Measurements from ENCODE around the gene GNPTG.

The GNPTG gene

GRCh38 chr16:1357906-1358566, 6.3 kb downstream of the GNPTG start:
- DNase-seq = no peak
- Histone ChIP-seq H3K9me3 (ENCODE audit: control insufficient read depth, low read length) (no peaks in the 10 kb centered on the region), H3K4me3 (ENCODE audit: insufficient read depth, low read depth, low read length, poor library complexity, severe bottlenecking) (no peak overlapping the region), H3K4me1 (ENCODE audit: control insufficient read depth, insufficient read depth, low read length, poor library complexity, severe bottlenecking) (no peaks in the 10 kb centered on the region), H3K27me3 (replicated peaks; ENCODE audit: control insufficient read depth, insufficient read depth, low read length, poor library complexity, severe bottlenecking) (no peaks in the 10 kb centered on the region), H3K27ac (ENCODE audit: insufficient read depth, low read length, poor library complexity, severe bottlenecking) (no peak overlapping the region), H3K36me3 (ENCODE audit: control insufficient read depth, insufficient read depth, low read length) (peaks cover 25% of the 10 kb centered on the region)

DNA sequence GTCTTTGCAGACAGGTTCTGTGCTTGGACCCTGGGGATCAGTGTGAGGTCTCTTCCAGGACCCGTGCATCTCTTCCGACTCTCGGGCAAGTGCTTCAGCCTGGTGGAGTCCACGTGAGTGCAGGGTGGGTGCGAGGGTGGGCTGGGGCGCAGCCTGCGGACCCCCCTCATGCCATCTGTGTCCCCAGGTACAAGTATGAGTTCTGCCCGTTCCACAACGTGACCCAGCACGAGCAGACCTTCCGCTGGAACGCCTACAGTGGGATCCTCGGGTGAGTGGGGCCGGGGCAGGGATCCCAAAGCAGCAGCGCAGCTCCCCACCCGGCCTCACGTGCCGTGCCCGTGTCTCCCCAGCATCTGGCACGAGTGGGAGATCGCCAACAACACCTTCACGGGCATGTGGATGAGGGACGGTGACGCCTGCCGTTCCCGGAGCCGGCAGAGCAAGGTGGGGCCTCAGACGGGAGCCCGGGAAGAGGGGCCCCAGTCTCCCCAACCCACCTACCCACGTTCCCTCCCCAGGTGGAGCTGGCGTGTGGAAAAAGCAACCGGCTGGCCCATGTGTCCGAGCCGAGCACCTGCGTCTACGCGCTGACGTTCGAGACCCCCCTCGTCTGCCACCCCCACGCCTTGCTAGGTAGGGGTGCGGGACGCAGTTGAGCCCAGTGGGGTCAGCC, 10.1 kb downstream of the GNPTG start:
- Histone ChIP-seq H3K27ac (ENCODE audit: insufficient read depth, low read length, poor library complexity, severe bottlenecking) (no peak overlapping the region), H3K4me1 (ENCODE audit: control insufficient read depth, insufficient read depth, low read length, poor library complexity, severe bottlenecking) (no peaks in the 10 kb centered on the region), H3K9me3 (ENCODE audit: control insufficient read depth, low read length) (no peaks in the 10 kb centered on the region), H3K27me3 (replicated peaks; ENCODE audit: control insufficient read depth, insufficient read depth, low read length, poor library complexity, severe bottlenecking) (no peaks in the 10 kb centered on the region), H3K4me3 (ENCODE audit: insufficient read depth, low read depth, low read length, poor library complexity, severe bottlenecking) (no peak overlapping the region), H3K36me3 (ENCODE audit: control insufficient read depth, insufficient read depth, low read length) (peaks cover 56% of the 10 kb centered on the region)
- no peak for DNase-seq

- no peak for DNase-seq
- Histone ChIP-seq H3K27ac (ENCODE audit: insufficient read depth, low read length, poor library complexity, severe bottlenecking) (no peak overlapping the region), H3K9me3 (ENCODE audit: control insufficient read depth, low read length) (no peaks in the 10 kb centered on the region), H3K27me3 (replicated peaks; ENCODE audit: control insufficient read depth, insufficient read depth, low read length, poor library complexity, severe bottlenecking) (no peaks in the 10 kb centered on the region), H3K36me3 (ENCODE audit: control insufficient read depth, insufficient read depth, low read length) (peaks cover 62% of the 10 kb centered on the region), H3K4me1 (ENCODE audit: control insufficient read depth, insufficient read depth, low read length, poor library complexity, severe bottlenecking) (no peaks in the 10 kb centered on the region), H3K4me3 (ENCODE audit: insufficient read depth, low read depth, low read length, poor library complexity, severe bottlenecking) (no peak overlapping the region)
Observed at GRCh38 chr16:1362807-1363206, 11.1 kb downstream of the GNPTG start.

DNA sequence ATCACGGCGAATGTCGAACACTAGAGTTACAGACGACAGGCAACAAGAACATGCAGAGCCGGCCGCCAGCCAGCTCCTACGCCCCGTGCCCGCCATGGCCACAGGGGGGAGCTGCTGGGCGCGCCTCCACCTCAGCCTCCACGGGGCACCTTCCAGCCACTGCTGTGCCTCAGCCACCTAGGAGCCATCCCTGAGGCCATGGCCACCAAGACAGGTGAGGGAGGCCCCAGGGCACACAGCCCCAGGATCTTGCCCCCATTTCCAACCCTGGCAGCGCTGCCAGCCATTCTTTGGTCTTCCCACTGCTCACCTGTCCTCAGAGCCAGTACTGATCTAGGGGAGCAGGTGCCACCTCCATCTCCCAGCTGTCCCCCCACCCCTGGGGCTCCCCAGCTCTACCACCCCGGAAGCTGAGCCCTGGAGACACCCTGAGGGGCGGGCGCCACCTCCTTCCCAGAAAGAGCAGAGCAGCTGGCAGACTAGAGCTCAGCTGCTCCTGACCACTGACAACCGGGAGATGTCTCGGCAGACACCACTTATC, 11.8 kb downstream of the GNPTG start:
- no peak overlapping the region for H3K4me3 ChIP-seq (ENCODE audit: insufficient read depth, low read depth, low read length, poor library complexity, severe bottlenecking)
- H3K36me3 ChIP-seq (ENCODE audit: control insufficient read depth, insufficient read depth, low read length) = peaks cover 65% of the 10 kb centered on the region
- no peaks in the 10 kb centered on the region for H3K27me3 ChIP-seq (replicated peaks; ENCODE audit: control insufficient read depth, insufficient read depth, low read length, poor library complexity, severe bottlenecking)
- no peaks in the 10 kb centered on the region for H3K9me3 ChIP-seq (ENCODE audit: control insufficient read depth, low read length)
- DNase-seq = peak; percentile 38 to 53 (median 43)
- no peak overlapping the region for H3K27ac ChIP-seq (ENCODE audit: insufficient read depth, low read length, poor library complexity, severe bottlenecking)
- H3K4me1 ChIP-seq (ENCODE audit: control insufficient read depth, insufficient read depth, low read length, poor library complexity, severe bottlenecking) = no peaks in the 10 kb centered on the region

GRCh38 chr16:1364510-1364909, 12.8 kb downstream of the GNPTG start:
- H3K4me3 ChIP-seq (ENCODE audit: insufficient read depth, low read depth, low read length, poor library complexity, severe bottlenecking) = no peak overlapping the region
- no peak for DNase-seq

GRCh38 chr16:1366060-1366711, 14.5 kb downstream of the GNPTG start:
- Histone ChIP-seq H3K36me3 (ENCODE audit: control insufficient read depth, insufficient read depth, low read length) (peaks cover 60% of the 10 kb centered on the region), H3K27ac (ENCODE audit: insufficient read depth, low read length, poor library complexity, severe bottlenecking) (no peak overlapping the region), H3K4me3 (ENCODE audit: insufficient read depth, low read depth, low read length, poor library complexity, severe bottlenecking) (no peak overlapping the region)

More at GRCh38 chr16:1364510-1364909, 12.8 kb downstream of the GNPTG start:
- Histone ChIP-seq H3K27me3 (replicated peaks; ENCODE audit: control insufficient read depth, insufficient read depth, low read length, poor library complexity, severe bottlenecking) (no peaks in the 10 kb centered on the region), H3K27ac (ENCODE audit: insufficient read depth, low read length, poor library complexity, severe bottlenecking) (no peak overlapping the region), H3K9me3 (ENCODE audit: control insufficient read depth, low read length) (no peaks in the 10 kb centered on the region), H3K36me3 (ENCODE audit: control insufficient read depth, insufficient read depth, low read length) (peaks cover 60% of the 10 kb centered on the region), H3K4me1 (ENCODE audit: control insufficient read depth, insufficient read depth, low read length, poor library complexity, severe bottlenecking) (no peaks in the 10 kb centered on the region)

GRCh38 chr16:1366712-1367299, 15.1 kb downstream of the GNPTG start:
- H3K27me3 ChIP-seq (replicated peaks; ENCODE audit: control insufficient read depth, insufficient read depth, low read length, poor library complexity, severe bottlenecking) = no peaks in the 10 kb centered on the region
- no peak overlapping the region for H3K4me3 ChIP-seq (ENCODE audit: insufficient read depth, low read depth, low read length, poor library complexity, severe bottlenecking)
- no peaks in the 10 kb centered on the region for H3K9me3 ChIP-seq (ENCODE audit: control insufficient read depth, low read length)
- H3K36me3 ChIP-seq (ENCODE audit: control insufficient read depth, insufficient read depth, low read length) = peaks cover 61% of the 10 kb centered on the region
- no peak overlapping the region for H3K27ac ChIP-seq (ENCODE audit: insufficient read depth, low read length, poor library complexity, severe bottlenecking)
- H3K4me1 ChIP-seq (ENCODE audit: control insufficient read depth, insufficient read depth, low read length, poor library complexity, severe bottlenecking) = no peaks in the 10 kb centered on the region
- no peak for DNase-seq

More at GRCh38 chr16:1366060-1366711, 14.5 kb downstream of the GNPTG start:
- Histone ChIP-seq H3K4me1 (ENCODE audit: control insufficient read depth, insufficient read depth, low read length, poor library complexity, severe bottlenecking) (no peaks in the 10 kb centered on the region), H3K27me3 (replicated peaks; ENCODE audit: control insufficient read depth, insufficient read depth, low read length, poor library complexity, severe bottlenecking) (no peaks in the 10 kb centered on the region), H3K9me3 (ENCODE audit: control insufficient read depth, low read length) (no peaks in the 10 kb centered on the region)
- no peak for DNase-seq

DNA sequence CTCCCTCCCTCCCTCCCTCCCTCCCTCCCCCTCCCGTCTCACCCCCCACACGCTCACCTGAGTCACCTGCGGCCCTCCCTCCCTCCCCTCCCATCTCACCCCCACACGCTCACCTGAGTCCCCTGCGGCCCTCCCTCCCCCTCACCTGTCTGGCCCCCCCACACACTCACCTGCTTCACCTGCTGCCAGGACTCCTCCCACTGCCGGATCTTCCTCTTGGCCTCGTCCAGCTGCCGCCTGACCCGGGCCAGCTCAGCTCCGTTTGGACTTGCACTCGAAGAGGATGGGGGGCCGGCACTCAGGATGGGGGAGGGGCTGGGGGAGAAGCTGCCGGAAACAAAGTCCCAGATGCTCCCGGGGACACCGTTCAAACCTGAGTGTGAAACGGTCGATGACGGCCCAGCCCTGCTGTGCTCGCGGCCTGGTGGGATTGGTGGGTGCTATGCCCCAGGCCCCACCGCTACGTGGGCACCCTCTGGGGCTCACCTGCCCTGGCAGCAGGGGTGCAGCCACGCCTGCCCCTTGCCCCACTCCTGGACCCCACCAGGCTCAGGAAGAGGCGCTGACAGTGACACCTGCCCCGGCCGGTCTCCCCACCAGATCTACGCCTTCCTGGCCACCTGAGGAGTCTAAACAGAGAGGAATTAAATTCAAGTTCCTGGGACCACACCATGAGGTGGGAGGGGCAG, 15.9 kb downstream of the GNPTG start:
- no peak for DNase-seq
- Histone ChIP-seq H3K27ac (ENCODE audit: insufficient read depth, low read length, poor library complexity, severe bottlenecking) (no peak overlapping the region), H3K4me1 (ENCODE audit: control insufficient read depth, insufficient read depth, low read length, poor library complexity, severe bottlenecking) (no peaks in the 10 kb centered on the region), H3K4me3 (ENCODE audit: insufficient read depth, low read depth, low read length, poor library complexity, severe bottlenecking) (no peak overlapping the region), H3K9me3 (ENCODE audit: control insufficient read depth, low read length) (no peaks in the 10 kb centered on the region), H3K27me3 (replicated peaks; ENCODE audit: control insufficient read depth, insufficient read depth, low read length, poor library complexity, severe bottlenecking) (no peaks in the 10 kb centered on the region), H3K36me3 (ENCODE audit: control insufficient read depth, insufficient read depth, low read length) (peaks cover 53% of the 10 kb centered on the region)

DNA sequence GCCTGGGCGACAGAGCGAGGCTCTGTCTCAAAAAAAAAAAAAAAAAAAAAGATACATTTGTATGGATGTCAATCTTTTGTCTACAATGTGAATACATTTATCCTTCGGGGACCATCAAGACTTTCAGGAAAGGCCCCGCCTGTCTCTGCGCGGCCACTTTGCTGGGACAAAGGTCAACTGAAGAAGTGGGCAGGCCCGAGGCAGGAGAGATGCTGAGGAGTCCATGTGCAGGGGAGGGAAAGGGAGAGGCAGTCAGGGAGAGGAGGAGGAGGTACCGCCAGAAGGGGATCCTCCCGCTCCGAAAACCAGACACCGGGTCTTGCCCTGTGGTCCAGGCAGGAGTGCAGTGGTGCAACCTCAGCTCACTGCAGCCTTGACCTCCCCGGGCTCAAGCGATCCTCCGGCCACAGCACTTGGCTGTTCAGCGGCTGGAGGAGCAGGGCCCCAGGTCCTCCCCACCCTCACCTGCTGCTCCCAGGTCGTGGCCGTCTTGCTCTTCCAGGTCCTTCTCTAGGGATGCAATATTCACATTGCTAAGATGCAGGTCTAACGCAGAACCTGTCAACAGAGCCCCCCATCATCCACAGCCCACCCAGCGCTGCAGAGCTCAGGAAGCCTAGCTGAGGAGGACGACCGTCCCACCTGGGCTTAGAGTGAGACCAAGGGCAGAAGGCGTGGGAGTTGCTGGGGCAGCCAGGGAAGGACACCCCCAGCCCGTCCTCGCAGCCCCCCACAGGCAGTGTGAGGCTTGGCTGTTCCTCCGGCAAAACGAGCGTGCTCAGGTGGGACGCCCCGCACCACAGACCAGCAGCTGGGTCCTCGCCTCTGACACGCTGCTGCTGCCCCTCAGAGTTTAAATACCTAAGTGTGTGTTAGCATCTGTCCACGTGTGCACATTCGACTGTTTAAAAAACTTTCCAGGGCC, 19.6 kb downstream of the GNPTG start:
- no peaks in the 10 kb centered on the region for H3K9me3 ChIP-seq (ENCODE audit: control insufficient read depth, low read length)
- no peak for DNase-seq
- no peaks in the 10 kb centered on the region for H3K27me3 ChIP-seq (replicated peaks; ENCODE audit: control insufficient read depth, insufficient read depth, low read length, poor library complexity, severe bottlenecking)
- no peaks in the 10 kb centered on the region for H3K4me1 ChIP-seq (ENCODE audit: control insufficient read depth, insufficient read depth, low read length, poor library complexity, severe bottlenecking)
- no peak overlapping the region for H3K27ac ChIP-seq (ENCODE audit: insufficient read depth, low read length, poor library complexity, severe bottlenecking)
- peaks cover 41% of the 10 kb centered on the region for H3K36me3 ChIP-seq (ENCODE audit: control insufficient read depth, insufficient read depth, low read length)
- H3K4me3 ChIP-seq (ENCODE audit: insufficient read depth, low read depth, low read length, poor library complexity, severe bottlenecking) = no peak overlapping the region
